ENCODE results near the gene FOXS1.

- TF ChIP-seq CTCF (IDR thresholded peaks at IDR 0.05; ENCODE audit: poor library complexity) (peak; percentile 99), EZH2 (IDR thresholded peaks at IDR 0.05; ENCODE audit: borderline replicate concordance) (no peak), EZH2phosphoT487 (IDR thresholded peaks at IDR 0.05; ENCODE audit: low read depth, severe bottlenecking, unreplicated experiment) (no peak)
These were observed 22.7 kb downstream of the FOXS1 start for GRCh38 chr20:31822421-31823330.
